Uterus (tissue), 4 donors: ENCODE data around the gene LGALS12. TPM values are rescaled to one million over a fixed set of nuclear protein-coding genes. Genes with fewer than 3 reads are reported as not detected.

Source experiments
- DNase-seq, 2 donors: peaks; one replicate each; pipeline ENCODE4 v3.0.0-alpha.2; 2019 to 2020
- H3K27ac ChIP-seq, 2 donors: fragments of 200-600 bp; sonication (generic); 1 replicate in 1 of 2; 2 replicates in 1 of 2; pipeline ENCODE4 v1.5.1; 2016 to 2018
- H3K27me3 ChIP-seq, 2 donors: fragments of 200-600 bp; sonication (generic); one replicate each; pipeline ENCODE4 v1.5.1; 2018 to 2019; ENCODE audit warnings: control low read depth in 1 of 2
- H3K36me3 ChIP-seq, 2 donors: fragments of 200-600 bp; sonication (generic); one replicate each; pipeline ENCODE4 v1.5.1; 2019; ENCODE audit warnings: control low read depth in 1 of 2
- H3K4me1 ChIP-seq, 2 donors: fragments of 200-600 bp; sonication (generic); one replicate each; pipeline ENCODE4 v1.5.1; 2018 to 2019; ENCODE audit warnings: control low read depth in 1 of 2
- H3K4me3 ChIP-seq, 2 donors: fragments of 200-600 bp; sonication (generic); 1 replicate in 1 of 2; 2 replicates in 1 of 2; pipeline ENCODE4 v1.5.1; 2018 to 2019; ENCODE audit warnings: mild to moderate bottlenecking in 1 of 2
- H3K9me3 ChIP-seq, 2 donors: fragments of 200-600 bp; sonication (generic); one replicate each; pipeline ENCODE4 v1.5.1; 2019; ENCODE audit warnings: control low read depth in 1 of 2
- POLR2A ChIP-seq, 2 donors: fragments of 450-650 bp; IDR thresholded peaks; one replicate each; pipeline ENCODE4 v1.6.1; 2016; ENCODE audit warnings: antibody characterized with exemption in 2 of 2, mild to moderate bottlenecking in 1 of 2, moderate library complexity in 1 of 2
- intact Hi-C: fragments of 100-400 bp; cut with DNase I; formaldehyde crosslinking; loops from one replicate; pipeline ENCODE4 v1.15.1; 2023; ENCODE audit warnings: low total_unique reads
- total RNA-seq, 4 donors: library from RNA; depleted of rRNA in 3 of 4; stranded (reverse); fragments of >200 nt in 3 of 4; gene quantifications; one replicate each; pipeline versions ENCODE4 v1.1.0 to v1.2.4, GENCODE V29; 2014 to 2023
- TF ChIP-seq, protein P1 (sequence below), 4 experiments: fragments of 200-600 bp in 2 of 4; fragments of 450-650 bp in 2 of 4; sonication (generic) in 2 of 4; IDR thresholded peaks; one replicate each; pipeline ENCODE4 v1.5.1; 2016 to 2019; ENCODE audit warnings: antibody characterized with exemption in 4 of 4, mild to moderate bottlenecking in 2 of 4, moderate library complexity in 1 of 4
- donor health status: DM: yes; HTN: yes; CAD: no.

Gene LGALS12
- total RNA-seq, 4 donors from 2014 or later: not detected

DNA sequence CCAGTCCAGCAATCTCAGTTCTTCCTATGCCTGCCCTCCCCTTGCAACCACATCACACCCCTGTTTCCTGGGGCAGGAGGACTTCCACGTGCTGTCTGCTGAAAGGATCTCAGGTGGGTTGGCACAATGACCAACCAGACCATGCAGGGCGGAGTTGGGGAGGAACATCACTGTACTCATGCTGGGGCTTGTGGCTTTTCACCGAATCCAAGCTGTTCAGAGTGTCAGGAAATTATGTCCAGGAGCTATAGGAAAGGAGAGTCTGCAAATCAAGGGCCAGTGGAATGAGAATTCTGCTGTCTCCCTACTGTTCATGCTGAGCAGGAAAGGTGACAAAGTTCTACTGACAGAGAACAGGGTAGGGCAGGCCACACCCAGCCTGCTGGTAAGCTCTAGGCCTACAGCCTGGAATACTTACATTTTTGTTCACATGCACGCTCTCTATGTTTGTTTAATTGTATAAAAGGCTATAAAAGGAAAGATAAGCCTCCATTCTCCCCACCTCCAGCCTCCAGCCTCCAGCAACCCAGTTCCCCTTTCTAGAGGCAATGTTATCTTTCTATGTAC, 59.0 kb downstream of the LGALS12 start:
- intact Hi-C loops: no loop called here
- DNase-seq: no peak
- H3K9me3 ChIP-seq: no peaks in the 10 kb centered on the region
- no peak overlapping the region for H3K27ac ChIP-seq
- H3K27me3 ChIP-seq: no peaks in the 10 kb centered on the region
- no peak overlapping the region for H3K4me3 ChIP-seq
- peaks cover 0 to 3% of the 10 kb centered on the region in 2 donors for H3K4me1 ChIP-seq
- TF ChIP-seq, protein P1, sequence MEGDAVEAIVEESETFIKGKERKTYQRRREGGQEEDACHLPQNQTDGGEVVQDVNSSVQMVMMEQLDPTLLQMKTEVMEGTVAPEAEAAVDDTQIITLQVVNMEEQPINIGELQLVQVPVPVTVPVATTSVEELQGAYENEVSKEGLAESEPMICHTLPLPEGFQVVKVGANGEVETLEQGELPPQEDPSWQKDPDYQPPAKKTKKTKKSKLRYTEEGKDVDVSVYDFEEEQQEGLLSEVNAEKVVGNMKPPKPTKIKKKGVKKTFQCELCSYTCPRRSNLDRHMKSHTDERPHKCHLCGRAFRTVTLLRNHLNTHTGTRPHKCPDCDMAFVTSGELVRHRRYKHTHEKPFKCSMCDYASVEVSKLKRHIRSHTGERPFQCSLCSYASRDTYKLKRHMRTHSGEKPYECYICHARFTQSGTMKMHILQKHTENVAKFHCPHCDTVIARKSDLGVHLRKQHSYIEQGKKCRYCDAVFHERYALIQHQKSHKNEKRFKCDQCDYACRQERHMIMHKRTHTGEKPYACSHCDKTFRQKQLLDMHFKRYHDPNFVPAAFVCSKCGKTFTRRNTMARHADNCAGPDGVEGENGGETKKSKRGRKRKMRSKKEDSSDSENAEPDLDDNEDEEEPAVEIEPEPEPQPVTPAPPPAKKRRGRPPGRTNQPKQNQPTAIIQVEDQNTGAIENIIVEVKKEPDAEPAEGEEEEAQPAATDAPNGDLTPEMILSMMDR (IDR thresholded peaks at IDR 0.05): no peak
- no peak for TF ChIP-seq POLR2A (IDR thresholded peaks at IDR 0.05)
- H3K36me3 ChIP-seq: no peaks in the 10 kb centered on the region

Other genes with a start within 250 kb of the LGALS12 start
- not detected for gene SLC22A9, start 136.3 kb upstream of the LGALS12 start, total RNA-seq
- gene PLAAT5, start 14.9 kb upstream of the LGALS12 start, total RNA-seq: 1 to 10 TPM in 2 of 4 donors, under 1 TPM in 1, not detected in 1; 0.29 to 4.2 (median 3.7) TPM
- gene PLAAT4, start 30.7 kb downstream of the LGALS12 start, total RNA-seq: 10 to 100 TPM in 3 of 4 donors, 1 to 10 TPM in 1; 3.6 to 30.3 (median 22.9) TPM
- not detected for gene PLAAT2, start 57.3 kb downstream of the LGALS12 start, total RNA-seq
- gene PLAAT3, start 108.3 kb downstream of the LGALS12 start, total RNA-seq: 10 to 100 TPM; 10.0 to 32.3 (median 14.0) TPM
- 100 to 1,000 TPM in 1 of 4 donors, 10 to 100 TPM in 3; 49.4 to 158 (median 87.6) TPM for gene ATL3, start 165.3 kb downstream of the LGALS12 start, total RNA-seq
- 10 to 100 TPM; 52.5 to 86.8 (median 63.9) TPM for gene RTN3, start 175.4 kb downstream of the LGALS12 start, total RNA-seq